C1 segment of cervical spinal cord (tissue), 14 donors: Measurements from ENCODE around the gene LRIT3.

Experiments used
- DNase-seq, 14 donors: peaks; one replicate each; lab custom pipeline; 2025; lab: John Stamatoyannopoulos, UW

Gene LRIT3, protein sequence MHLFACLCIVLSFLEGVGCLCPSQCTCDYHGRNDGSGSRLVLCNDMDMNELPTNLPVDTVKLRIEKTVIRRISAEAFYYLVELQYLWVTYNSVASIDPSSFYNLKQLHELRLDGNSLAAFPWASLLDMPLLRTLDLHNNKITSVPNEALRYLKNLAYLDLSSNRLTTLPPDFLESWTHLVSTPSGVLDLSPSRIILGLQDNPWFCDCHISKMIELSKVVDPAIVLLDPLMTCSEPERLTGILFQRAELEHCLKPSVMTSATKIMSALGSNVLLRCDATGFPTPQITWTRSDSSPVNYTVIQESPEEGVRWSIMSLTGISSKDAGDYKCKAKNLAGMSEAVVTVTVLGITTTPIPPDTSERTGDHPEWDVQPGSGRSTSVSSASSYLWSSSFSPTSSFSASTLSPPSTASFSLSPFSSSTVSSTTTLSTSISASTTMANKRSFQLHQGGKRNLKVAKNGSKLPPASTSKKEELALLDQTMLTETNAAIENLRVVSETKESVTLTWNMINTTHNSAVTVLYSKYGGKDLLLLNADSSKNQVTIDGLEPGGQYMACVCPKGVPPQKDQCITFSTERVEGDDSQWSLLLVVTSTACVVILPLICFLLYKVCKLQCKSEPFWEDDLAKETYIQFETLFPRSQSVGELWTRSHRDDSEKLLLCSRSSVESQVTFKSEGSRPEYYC

GRCh38 chr4:109847896-109848442, at the start of gene LRIT3:
Gene LRIT3 (plus strand): TSS chr4:109848107. CDS start chr4:109848202, 95 bp downstream.
- DNase-seq, result no peak

- DNase-seq, result no peak
These were observed 49.0 kb upstream of the LRIT3 start for GRCh38 chr4:109798866-109799265.

DNA sequence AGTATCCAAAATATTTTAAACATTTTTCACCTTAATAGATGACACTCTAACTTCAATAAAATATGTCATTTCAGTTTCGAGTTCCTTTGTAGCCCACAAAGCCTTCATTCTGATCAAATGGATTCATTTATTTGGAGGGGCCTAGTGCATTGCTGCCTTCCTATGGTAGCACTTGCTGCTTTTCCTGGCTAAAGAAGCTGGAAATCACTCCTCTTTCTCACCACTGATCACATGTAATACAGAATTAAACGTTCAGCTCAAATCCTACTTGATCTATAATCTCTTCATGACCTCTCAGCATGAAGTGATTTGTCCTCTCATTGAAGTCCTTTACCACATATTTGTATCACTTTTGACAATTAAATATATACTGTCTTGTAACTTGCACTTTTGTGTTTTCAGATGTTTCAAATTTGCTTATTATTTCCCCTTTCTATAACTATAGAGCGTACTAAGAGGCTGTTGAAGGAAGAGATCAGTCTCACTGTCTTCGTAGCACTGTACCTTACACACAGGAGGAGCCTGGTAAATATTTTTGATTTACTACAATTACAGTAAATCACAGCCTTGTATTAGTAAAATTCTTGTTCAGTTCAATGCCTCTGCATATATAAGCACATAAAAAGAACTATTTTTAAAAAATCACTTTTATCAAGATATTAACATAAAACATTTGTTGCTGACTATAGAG, 46.7 kb upstream of the LRIT3 start:
- DNase-seq, result no peak

DNA sequence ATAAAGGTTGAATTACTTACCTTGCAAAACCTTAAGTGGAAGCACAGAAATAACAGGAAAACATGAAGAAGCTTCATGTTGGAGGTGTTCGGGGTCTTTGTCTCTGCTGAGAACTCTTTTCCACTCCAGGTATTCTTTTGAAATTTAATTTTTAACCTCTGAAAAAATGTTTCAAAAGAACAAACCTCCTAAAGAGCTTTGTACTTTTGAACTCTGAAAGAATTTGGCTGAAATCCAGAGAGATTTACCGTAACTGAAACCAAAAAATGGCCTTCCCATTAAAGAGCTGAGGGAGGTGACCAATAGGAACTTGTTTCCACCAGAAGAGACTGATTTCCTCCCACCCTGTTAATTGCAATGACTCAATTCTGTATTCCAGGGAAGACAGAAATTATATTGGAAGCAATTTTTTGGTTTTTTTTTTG, 46.0 kb upstream of the LRIT3 start, which contains the start of gene CFI:
TSS of gene CFI (minus strand) at position 105 of the 425 bp plus-strand sequence. CDS start at position 77, 28 bp downstream.
- DNase-seq, result no peak

- peak in 1 of 14 donors; percentile 8 for DNase-seq
These were observed 43.9 kb upstream of the LRIT3 start for GRCh38 chr4:109803924-109804571.

DNA sequence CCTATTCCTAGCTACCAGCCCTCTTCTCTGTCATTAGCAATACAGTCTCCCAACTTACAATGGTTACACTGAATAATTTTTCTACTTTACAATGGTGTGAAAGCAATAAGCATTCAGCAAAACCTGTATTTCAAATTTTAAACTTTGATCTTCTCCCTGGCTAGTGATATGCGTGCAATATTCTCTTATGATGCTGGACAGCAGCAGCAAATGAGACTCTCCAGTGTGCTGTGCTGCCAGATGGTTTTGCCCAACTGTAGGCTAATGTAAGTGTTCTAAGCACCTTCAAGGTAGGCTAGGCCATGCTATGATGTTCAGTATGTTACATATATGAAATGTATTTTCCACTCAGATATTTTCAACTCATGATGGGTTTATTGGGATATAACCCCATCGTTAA, 38.3 kb upstream of the LRIT3 start:
- DNase-seq, result no peak

- no peak for DNase-seq
These were observed 37.1 kb upstream of the LRIT3 start for GRCh38 chr4:109810552-109811387.

DNA sequence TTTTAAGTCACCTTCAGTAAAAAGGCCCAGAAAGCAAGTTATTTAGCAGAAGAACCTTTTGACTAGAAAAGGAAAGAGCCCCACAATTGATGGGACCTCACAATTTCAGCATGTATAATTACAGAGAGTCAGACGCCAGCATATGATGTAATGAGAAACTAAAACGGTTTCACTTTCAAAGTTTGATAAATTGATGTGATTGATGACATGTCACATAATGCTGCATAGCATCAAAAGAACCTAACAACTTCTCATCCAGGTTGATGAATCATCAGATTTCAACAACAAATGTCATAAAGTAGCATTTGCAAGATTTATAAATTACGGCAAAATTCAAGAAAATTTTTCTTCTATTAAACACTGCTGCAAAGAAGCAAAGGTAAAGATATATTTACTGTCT, 36.2 kb upstream of the LRIT3 start:
- DNase-seq, result no peak

DNA sequence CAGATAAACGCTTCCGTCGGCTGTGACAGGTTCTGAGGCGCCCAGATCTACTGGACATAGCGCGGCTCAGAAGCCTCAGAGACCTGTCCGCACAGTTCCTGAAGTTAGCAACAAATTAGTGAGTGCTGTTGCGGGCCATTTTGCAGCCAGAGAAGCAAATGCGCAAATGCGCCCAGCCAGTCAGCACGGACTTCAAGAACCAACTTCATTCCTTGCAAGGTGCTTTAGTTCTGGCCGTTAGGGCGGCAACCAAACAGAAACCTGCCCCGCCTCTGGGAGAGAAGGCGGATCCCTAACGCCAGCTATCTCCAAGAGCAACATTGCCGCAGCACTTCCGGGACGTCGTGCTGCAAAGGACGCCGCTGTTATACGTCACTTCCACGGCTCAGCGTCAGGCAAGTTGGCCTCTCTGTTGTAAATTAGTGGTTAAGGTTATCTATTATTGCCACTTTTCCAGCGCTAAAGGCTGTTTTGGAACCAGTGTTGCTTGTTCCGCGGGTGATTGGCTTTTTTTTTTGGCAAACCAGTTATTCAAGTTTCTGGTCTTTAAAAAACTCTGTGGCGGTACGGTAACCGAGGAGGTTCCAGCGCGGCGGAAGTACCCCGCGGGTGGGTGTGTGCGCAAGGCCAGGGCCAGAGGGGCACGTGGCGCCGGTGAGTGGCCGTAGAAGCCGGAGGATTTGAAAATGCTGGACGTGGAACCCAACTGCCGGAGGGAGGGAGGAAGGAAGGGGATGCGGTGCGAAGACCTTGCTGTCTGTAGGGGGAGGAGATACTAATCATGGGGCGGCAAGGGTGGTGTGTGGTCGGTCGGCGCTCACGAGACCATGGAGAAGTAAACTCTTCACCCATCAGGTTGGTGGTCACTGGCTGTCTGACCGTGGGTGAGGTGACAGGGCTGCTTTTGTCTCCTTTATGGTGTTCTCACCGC, 32.5 kb upstream of the LRIT3 start, which contains the start of gene GAR1:
TSS of gene GAR1 (plus strand) at position 612 of the 931 bp plus-strand sequence. CDS start 403 bp downstream, outside the sequence.
- DNase-seq, result peak; percentile 34 to 90 (median 84)

- DNase-seq, result no peak
These were observed 31.8 kb upstream of the LRIT3 start for GRCh38 chr4:109816082-109816442.

DNA sequence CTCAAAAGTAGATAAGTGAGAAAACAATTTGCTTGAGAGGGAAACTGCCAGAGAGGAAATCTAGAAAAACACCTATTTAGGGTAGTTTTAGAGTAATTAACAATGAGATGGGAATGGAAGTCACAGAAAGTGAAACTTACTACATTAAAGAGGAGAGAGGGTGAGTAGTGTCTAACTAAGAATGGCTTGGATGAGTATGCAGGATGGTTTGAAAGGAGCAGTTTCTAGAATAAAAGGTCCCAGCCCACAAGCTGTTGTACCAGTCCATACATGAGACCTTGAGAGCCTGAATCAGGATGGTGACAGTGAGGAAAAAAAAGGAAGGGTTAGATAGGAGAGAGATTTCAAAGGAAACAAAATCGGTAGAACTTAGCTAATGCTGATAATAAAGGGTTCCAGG, 31.0 kb upstream of the LRIT3 start:
- no peak for DNase-seq

DNA sequence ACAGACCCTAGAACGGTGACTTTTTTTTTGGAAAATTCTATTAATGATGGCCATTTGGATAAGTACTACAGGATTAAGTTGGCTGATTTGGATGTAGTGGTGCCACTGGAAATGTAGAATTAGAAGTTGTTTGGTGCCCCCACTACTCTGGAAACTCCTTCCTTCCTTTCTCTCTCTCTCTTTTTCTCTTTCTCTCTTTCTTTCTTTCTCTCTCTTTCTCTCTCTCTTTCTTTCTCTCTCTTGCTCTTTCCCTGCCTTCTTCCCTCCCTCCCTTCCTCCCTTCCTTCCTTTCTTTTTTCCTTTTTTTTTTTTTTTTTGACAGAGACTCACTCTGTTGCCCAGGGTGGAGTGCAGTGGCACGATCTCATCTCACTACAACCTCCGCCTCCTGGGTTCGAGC, 29.6 kb upstream of the LRIT3 start:
- no peak for DNase-seq

GRCh38 chr4:109820563-109820962, 27.3 kb upstream of the LRIT3 start:
- DNase-seq, result peak in 6 of 14 donors; percentile 0 to 41 (median 8)

GRCh38 chr4:109821185-109821584, 26.7 kb upstream of the LRIT3 start:
- DNase-seq, result no peak

- peak in 1 of 14 donors; percentile 1 for DNase-seq
These were observed 21.2 kb upstream of the LRIT3 start for GRCh38 chr4:109826719-109827118.

- DNase-seq, result no peak
These were observed 20.2 kb upstream of the LRIT3 start, which contains the start of gene RRH for GRCh38 chr4:109827672-109828071. Gene RRH (plus strand): TSS chr4:109827972. CDS start chr4:109828028, 56 bp downstream.

- no peak for DNase-seq
These were observed 14.2 kb upstream of the LRIT3 start for GRCh38 chr4:109833756-109834155.

GRCh38 chr4:109836985-109837384, 10.9 kb upstream of the LRIT3 start:
- no peak for DNase-seq
